Mesothelial cell of epicardium (in vitro differentiated cells): ENCODE results near the gene CD14. TPM values are rescaled to one million over a fixed set of nuclear protein-coding genes. Genes with fewer than 3 reads are reported as not detected.
A peak's percentile ranks its signal among the peaks of the same experiment; 100 is the strongest.
"Not testable (repeated sequence)": the region's sequence is repeated elsewhere in the genome, so short reads cannot be mapped to it uniquely, and the experiment has no call there.

Experiments used
- DNase-seq, 2 experiments: peaks; one replicate each; pipeline ENCODE4 v3.0.0; 2021; ENCODE audit warnings: low spot score in 2 of 2; ENCODE audit not compliant: unreplicated experiment in 2 of 2
- H3K27ac Mint-ChIP-seq: 2 replicates; pipeline ENCODE4 v1.8.0; 2021; ENCODE audit warnings: mixed read lengths
- H3K27me3 Mint-ChIP-seq: 2 replicates; pipeline ENCODE4 v1.8.0; 2021; ENCODE audit warnings: low read depth, mixed read lengths
- H3K36me3 Mint-ChIP-seq: 2 replicates; pipeline ENCODE4 v1.8.0; 2021; ENCODE audit warnings: mixed read lengths
- H3K4me1 Mint-ChIP-seq: 2 replicates; pipeline ENCODE4 v1.8.0; 2021; ENCODE audit warnings: mixed read lengths
- H3K4me3 Mint-ChIP-seq: 2 replicates; pipeline ENCODE4 v1.8.0; 2021; ENCODE audit warnings: mild to moderate bottlenecking, moderate library complexity, mixed read lengths
- H3K9me3 Mint-ChIP-seq: 2 replicates; pipeline ENCODE4 v1.8.0; 2021; ENCODE audit warnings: mixed read lengths
- CTCF ChIP-seq: fragments of 200-600 bp; sonication (generic); IDR thresholded peaks from one replicate; pipeline ENCODE4 v1.5.0; 2021; ENCODE audit warnings: antibody characterized with exemption; ENCODE audit not compliant: unreplicated experiment
- total RNA-seq: library from RNA; stranded (reverse); gene quantifications from 3 replicates; pipeline ENCODE4 v1.2.1, GENCODE V29; 2021

The CD14 gene
- total RNA-seq, 1 donor from 2014 or later = 0.63 TPM

GRCh38 chr5:140673187-140673976 is 40.4 kb upstream of the CD14 start, which contains the start of gene DND1:
DND1 (minus strand) TSS chr5:140673576; CDS start chr5:140673542, 34 bp downstream.
- Mint-ChIP-seq H3K9me3 (no peaks in the 10 kb centered on the region), H3K4me1 (no peaks in the 10 kb centered on the region), H3K27ac (no peak within 1 kb of the TSS), H3K27me3 (no peaks in the 10 kb centered on the region), H3K36me3 (peaks cover 46% of the 10 kb centered on the region), H3K4me3 (no peak within 1 kb of the TSS)
- no peak for TF ChIP-seq CTCF
- no peak for DNase-seq

- Mint-ChIP-seq H3K9me3 (no peaks in the 10 kb centered on the region), H3K36me3 (peaks cover 46% of the 10 kb centered on the region), H3K4me3 (no peak overlapping the region), H3K27me3 (no peaks in the 10 kb centered on the region), H3K4me1 (no peaks in the 10 kb centered on the region), H3K27ac (no peak overlapping the region)
- no peak for DNase-seq
- no peak for TF ChIP-seq CTCF
These were observed 39.6 kb upstream of the CD14 start for GRCh38 chr5:140672455-140673186.

- H3K27ac Mint-ChIP-seq = no peak overlapping the region
- H3K4me3 Mint-ChIP-seq = no peak overlapping the region
- DNase-seq = no peak
- H3K9me3 Mint-ChIP-seq = no peaks in the 10 kb centered on the region
- peaks cover 39% of the 10 kb centered on the region for H3K36me3 Mint-ChIP-seq
- H3K27me3 Mint-ChIP-seq = no peaks in the 10 kb centered on the region
- H3K4me1 Mint-ChIP-seq = peaks cover 3% of the 10 kb centered on the region
- TF ChIP-seq CTCF = no peak
These were observed 38.6 kb upstream of the CD14 start for GRCh38 chr5:140671472-140672125.

GRCh38 chr5:140671035-140671434 is 38.1 kb upstream of the CD14 start:
- not testable (repeated sequence) for H3K27me3 Mint-ChIP-seq, H3K4me3 Mint-ChIP-seq, H3K4me1 Mint-ChIP-seq, DNase-seq, H3K27ac Mint-ChIP-seq, H3K9me3 Mint-ChIP-seq
- H3K36me3 Mint-ChIP-seq = peaks cover 35% of the 10 kb centered on the region

- TF ChIP-seq CTCF = no peak
These were observed 31.6 kb upstream of the CD14 start, which contains the start of gene WDR55 for GRCh38 chr5:140664359-140665119. WDR55 (plus strand) TSS chr5:140664904; CDS start chr5:140664913, 9 bp downstream.

More at GRCh38 chr5:140664359-140665119, 31.6 kb upstream of the CD14 start, which contains the start of gene WDR55:
- peaks cover 16% of the 10 kb centered on the region for H3K4me1 Mint-ChIP-seq
- no peaks in the 10 kb centered on the region for H3K9me3 Mint-ChIP-seq
- H3K27me3 Mint-ChIP-seq = no peaks in the 10 kb centered on the region
- peak within 1 kb of the TSS; percentile 97 for H3K27ac Mint-ChIP-seq
- H3K4me3 Mint-ChIP-seq = peak within 1 kb of the TSS; percentile 99
- H3K36me3 Mint-ChIP-seq = peaks cover 41% of the 10 kb centered on the region
- peak; percentile 88 to 94 for DNase-seq
